SHP77 (cell line): ENCODE measurements around the gene VWA5B2.

ENCODE experiments used
- DNase-seq, 2 experiments: peaks; one replicate each; lab custom pipeline; 2025; lab: John Stamatoyannopoulos, UW

Gene VWA5B2

GRCh38 chr3:184275961-184276910 lies 46.9 kb downstream of the VWA5B2 start, which contains the start of gene ECE2:
ECE2 (plus strand) TSS chr3:184276022; CDS start chr3:184276154, 132 bp downstream.
- no peak for DNase-seq

- no peak for DNase-seq
These were observed 48.0 kb downstream of the VWA5B2 start for GRCh38 chr3:184277366-184277765.

GRCh38 chr3:184282941-184283340 lies 53.6 kb downstream of the VWA5B2 start:
- no peak for DNase-seq

GRCh38 chr3:184283681-184284080 lies 54.3 kb downstream of the VWA5B2 start:
- DNase-seq, result no peak

- peak; percentile 77 to 82 for DNase-seq
These were observed 55.3 kb downstream of the VWA5B2 start for GRCh38 chr3:184284696-184285095.

- peak; percentile 51 to 55 for DNase-seq
These were observed 60.1 kb downstream of the VWA5B2 start for GRCh38 chr3:184289426-184289938.

GRCh38 chr3:184290331-184290730 lies 60.9 kb downstream of the VWA5B2 start:
- DNase-seq, result no peak

- DNase-seq, result no peak
These were observed 61.8 kb downstream of the VWA5B2 start for GRCh38 chr3:184291044-184291737.
